IPS DF 6.9 (cell line): ENCODE data around the gene RER1.

ENCODE experiments used
- DNase-seq: peaks from one replicate; pipeline ENCODE4 v3.0.0-alpha.2; 2013; ENCODE audit warnings: low read depth, low spot score
- H3K27ac ChIP-seq: one replicate; pipeline ENCODE4 v1.5.1; 2013; ENCODE audit warnings: low read length, control low read depth
- H3K27me3 ChIP-seq: 2 replicates; pipeline ENCODE4 v1.6.1; 2013; ENCODE audit warnings: mild to moderate bottlenecking, low read length; ENCODE audit not compliant: control insufficient read depth, insufficient read depth
- H3K36me3 ChIP-seq: 2 replicates; pipeline ENCODE4 v1.6.1; 2013; ENCODE audit warnings: low read length; ENCODE audit not compliant: control insufficient read depth, insufficient read depth
- H3K4me1 ChIP-seq: 2 replicates; pipeline ENCODE4 v1.6.1; 2013; ENCODE audit warnings: low read length; ENCODE audit not compliant: control insufficient read depth, insufficient read depth
- H3K4me3 ChIP-seq: 2 replicates; pipeline ENCODE4 v1.5.1; 2013; ENCODE audit warnings: mild to moderate bottlenecking, low read length
- H3K9me3 ChIP-seq: 2 replicates; pipeline ENCODE4 v1.6.1; 2013; ENCODE audit warnings: low read length, inconsistent platforms; ENCODE audit not compliant: control insufficient read depth, insufficient read depth
- WGBS: extraction: QIAGEN DNeasy Blood & Tissue Kit; methylation state at CpG from one replicate; pipeline ENCODE4 v1.1.7; 2013; ENCODE audit warnings: mixed read lengths, missing lambda C conversion rate; ENCODE audit not compliant: insufficient read length, insufficient coverage; 5-methylcytosine and 5-hydroxymethylcytosine counted together

Gene RER1

DNA sequence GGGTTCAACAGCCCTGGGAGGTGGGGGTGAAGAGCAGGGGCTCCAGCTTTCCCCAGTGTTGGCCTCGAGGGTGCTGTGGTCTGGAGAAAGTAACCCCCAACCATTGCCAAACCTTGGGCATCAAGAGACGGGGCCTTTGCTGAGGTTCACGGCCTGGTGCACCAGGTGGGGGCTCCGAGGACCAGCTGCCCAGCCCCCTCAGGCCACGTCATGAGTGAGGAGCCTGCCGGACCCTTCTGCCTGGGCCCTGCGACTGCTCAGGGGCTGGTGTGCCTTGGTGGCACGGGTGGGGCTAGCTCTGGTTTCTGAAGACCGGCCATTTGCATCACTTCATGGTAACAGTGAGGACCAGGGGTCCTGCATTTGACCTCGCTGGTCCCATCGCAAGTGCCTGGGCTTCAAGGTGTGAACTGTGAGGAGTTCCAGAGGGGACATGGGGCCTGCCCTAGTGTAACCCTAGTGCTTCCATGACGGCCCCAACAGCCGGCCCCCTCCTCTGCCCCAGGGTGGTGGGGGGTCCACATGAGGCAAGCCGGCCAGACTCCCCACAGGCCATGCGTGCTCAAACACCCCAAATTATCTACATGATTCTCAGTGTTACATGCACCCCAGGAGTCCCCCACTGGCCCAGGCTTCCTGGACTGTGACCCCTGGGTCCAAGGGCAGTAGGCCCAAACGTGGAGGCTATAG, 13.7 kb upstream of the RER1 start:
- H3K27me3 ChIP-seq = no peaks in the 10 kb centered on the region
- H3K27ac ChIP-seq = no peak overlapping the region
- WGBS = no CpG with 5 or more reads among the region's 16 CpGs
- DNase-seq = no peak
- no peaks in the 10 kb centered on the region; the same call in 1 of the 2 replicates for H3K36me3 ChIP-seq
- H3K9me3 ChIP-seq = no peaks in the 10 kb centered on the region
- no peak overlapping the region for H3K4me3 ChIP-seq
- no peaks in the 10 kb centered on the region for H3K4me1 ChIP-seq

DNA sequence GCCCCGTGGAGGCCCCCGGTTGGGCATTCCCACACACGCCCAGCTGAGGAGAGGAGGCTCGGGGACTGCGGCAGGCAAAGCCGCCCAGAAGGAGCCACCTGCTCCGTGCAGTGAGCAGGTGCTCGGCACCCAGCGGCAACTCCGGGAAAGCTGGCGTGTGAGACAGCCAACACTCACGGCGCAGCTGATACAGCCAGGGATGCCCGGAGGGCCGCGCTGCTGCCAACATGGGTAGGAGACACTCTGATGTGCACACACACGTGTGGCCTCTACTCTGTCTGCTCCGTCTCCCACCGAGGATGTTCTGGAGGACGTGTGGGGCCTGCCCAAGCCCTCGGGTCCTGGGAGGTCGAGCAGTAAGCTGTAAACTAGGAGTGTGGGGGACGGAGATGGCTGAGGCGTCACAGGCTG, 13.2 kb upstream of the RER1 start:
- no peaks in the 10 kb centered on the region for H3K4me1 ChIP-seq
- no peaks in the 10 kb centered on the region; the same call in 1 of the 2 replicates for H3K36me3 ChIP-seq
- H3K27ac ChIP-seq = no peak overlapping the region
- H3K4me3 ChIP-seq = no peak overlapping the region
- no CpG with 5 or more reads among the region's 24 CpGs for WGBS
- H3K9me3 ChIP-seq = no peaks in the 10 kb centered on the region
- no peaks in the 10 kb centered on the region for H3K27me3 ChIP-seq
- DNase-seq = no peak

DNA sequence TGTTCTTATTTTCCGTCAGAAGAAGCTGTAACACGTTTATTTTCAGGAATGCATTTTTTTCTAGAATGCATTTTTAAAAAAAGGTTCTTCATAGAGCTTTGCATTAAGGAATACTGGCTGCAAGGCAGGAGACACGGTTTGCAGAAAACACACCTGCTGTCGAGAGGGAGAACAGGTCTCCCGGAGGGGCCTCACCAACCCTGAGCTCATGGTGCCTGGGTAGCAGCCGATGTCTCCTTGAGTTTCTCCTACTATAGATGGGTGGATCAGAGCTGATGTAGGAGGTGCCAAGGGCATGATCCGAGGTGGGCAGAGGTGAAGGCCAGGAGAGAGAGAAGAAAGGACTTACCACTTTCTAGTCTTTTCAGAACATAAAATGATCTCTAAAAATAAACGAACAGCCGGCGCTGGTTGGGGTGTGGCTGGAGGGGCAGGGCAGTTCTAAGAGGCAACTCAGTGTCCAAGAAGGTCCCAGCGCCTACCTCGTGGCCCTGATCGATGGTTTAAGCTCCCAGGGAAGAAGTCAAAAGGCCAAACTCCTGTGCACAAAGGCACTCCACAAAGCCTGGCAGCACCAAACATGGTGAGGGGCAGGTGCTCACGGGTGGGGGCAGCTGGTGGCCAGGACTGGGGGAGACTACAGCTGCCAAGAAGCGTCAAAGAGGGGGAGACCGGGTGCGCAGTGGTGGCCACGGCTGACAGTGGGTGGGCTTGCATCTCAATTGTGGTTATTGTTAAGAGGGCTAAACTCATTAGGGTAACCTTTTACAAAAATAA, 12.5 kb upstream of the RER1 start:
- DNase-seq = no peak
- Histone ChIP-seq H3K4me3 (no peak overlapping the region), H3K36me3 (no peaks in the 10 kb centered on the region; the same call in 1 of the 2 replicates), H3K27ac (no peak overlapping the region), H3K27me3 (no peaks in the 10 kb centered on the region), H3K9me3 (no peaks in the 10 kb centered on the region), H3K4me1 (no peaks in the 10 kb centered on the region)
- no CpG with 5 or more reads among the region's 18 CpGs for WGBS

DNA sequence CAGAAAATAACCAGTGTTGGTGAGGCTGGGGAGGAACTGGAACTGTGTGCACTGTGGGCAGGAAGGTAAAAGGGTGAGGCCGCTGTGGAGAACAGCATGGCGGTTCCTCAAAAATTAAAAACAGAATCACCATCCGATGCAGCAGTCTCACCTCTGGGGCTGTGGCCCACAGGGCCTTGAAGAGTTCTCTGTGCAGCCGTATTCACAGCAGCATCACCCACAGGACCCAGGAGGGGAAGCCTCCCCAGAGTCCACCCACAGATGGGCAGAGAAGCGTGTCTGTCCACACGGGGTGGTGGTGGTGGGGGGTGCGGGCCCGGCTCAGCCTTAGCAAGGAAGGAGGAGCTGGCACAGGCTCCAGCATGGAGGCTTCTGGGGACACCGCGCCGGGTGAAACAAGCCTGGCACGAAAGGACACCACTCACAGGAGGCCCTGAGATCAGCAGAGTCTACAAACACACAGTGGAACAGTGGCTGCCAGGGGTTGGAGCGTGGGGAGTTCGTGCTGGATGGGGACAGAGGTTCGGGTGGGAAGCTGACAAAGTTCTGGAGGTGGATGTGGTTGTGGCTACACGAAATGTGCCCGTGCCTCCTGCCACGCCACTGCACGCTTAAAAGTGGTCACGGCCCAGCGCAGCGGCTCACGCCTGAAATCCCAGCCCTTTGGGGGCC, 11.8 kb upstream of the RER1 start:
- no peak for DNase-seq
- Histone ChIP-seq H3K9me3 (no peaks in the 10 kb centered on the region), H3K4me3 (no peak overlapping the region), H3K4me1 (no peaks in the 10 kb centered on the region), H3K36me3 (no peaks in the 10 kb centered on the region; the same call in 1 of the 2 replicates), H3K27ac (no peak overlapping the region), H3K27me3 (no peaks in the 10 kb centered on the region)
- no CpG with 5 or more reads among the region's 23 CpGs for WGBS

DNA sequence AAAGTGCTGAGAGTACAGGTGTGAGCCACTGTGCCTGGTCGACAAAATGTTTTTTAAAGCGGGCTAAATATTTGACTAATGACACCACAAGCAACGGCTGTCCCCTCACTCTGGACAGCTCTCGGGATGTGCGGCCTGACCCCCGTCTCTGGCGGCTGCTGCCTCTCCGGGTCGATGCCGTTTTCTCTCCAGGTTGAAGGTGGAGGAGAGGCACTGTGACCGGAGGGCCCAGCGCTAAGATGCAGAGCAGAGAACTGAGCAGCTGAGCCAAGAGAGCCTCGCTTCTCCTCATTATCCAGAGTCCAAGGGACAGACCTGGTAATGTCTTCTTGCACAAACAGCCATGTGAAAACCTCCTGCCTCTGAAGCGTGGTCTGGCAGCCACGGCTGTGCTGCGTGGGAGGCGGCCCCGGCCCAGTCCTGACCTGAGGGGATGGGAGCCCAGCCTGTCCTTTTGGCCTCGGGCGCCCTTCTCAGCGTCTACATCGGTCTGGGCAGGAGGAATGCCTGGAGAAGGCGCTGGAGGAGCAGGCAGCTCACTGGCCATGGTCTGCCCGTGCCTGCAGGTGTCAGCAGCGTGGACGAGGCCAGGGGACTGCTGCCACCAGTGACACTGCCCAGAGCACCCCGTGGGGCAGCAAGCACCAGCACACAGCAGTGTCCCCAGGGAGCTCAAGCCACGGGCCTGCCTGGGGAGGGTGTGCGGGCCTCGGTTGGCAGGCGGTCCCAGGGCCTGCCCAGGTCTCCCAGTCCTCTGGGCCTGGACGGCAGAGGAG, 10.6 kb upstream of the RER1 start:
- H3K27ac ChIP-seq = no peak overlapping the region
- no CpG with 5 or more reads among the region's 32 CpGs for WGBS
- H3K36me3 ChIP-seq = no peaks in the 10 kb centered on the region; the same call in 1 of the 2 replicates
- H3K4me3 ChIP-seq = no peak overlapping the region
- no peaks in the 10 kb centered on the region for H3K9me3 ChIP-seq
- H3K4me1 ChIP-seq = no peaks in the 10 kb centered on the region
- H3K27me3 ChIP-seq = no peaks in the 10 kb centered on the region
- no peak for DNase-seq

DNA sequence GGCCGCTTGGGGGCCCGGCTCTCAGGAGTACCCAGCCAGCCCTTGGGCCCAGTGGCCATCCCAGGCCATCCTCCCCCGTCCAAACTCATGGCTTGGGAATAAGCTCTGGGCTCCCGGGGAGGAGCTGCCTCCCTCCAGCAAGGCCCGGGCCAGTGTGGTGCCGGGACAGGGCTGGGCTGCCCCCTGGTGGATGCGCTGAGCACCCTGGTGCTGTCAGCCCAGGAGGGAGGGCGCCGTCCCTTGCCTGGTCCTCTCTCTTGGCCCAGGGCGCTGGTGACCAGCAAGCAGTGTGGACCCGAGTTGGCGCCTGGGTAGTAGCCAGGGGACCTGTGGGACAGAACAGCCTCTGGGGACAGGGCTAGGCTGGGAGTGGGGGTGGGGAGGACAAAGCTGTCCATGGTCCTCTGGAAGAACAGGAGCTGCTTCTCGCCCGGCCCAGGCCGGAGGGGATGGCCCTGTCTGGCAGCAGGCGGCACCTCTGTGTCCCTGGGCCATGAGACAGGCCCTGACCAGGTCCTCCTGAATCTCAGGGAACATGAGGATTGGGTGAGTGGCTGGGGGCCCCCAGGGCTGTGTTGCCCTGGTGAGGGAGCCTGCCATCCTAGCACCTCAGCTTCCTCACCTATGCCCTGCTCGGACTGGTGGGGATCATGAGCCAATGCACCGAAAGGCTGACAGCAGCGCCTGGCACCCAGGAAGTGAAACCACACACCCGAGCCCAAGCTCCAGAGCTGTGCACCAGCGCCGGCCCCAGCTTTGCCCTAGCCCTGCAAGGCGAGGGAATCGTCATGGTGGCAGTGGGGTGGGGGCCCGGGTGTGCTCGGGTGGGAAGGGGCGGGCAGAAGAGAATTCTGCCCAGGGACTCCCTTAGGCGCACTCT, 9.7 kb upstream of the RER1 start:
- H3K27ac ChIP-seq = no peak overlapping the region
- peak; percentile 54 for DNase-seq
- no CpG with 5 or more reads among the region's 28 CpGs for WGBS
- no peaks in the 10 kb centered on the region for H3K9me3 ChIP-seq
- no peaks in the 10 kb centered on the region; the same call in 1 of the 2 replicates for H3K36me3 ChIP-seq
- no peaks in the 10 kb centered on the region for H3K27me3 ChIP-seq
- H3K4me3 ChIP-seq = no peak overlapping the region
- no peaks in the 10 kb centered on the region for H3K4me1 ChIP-seq

DNA sequence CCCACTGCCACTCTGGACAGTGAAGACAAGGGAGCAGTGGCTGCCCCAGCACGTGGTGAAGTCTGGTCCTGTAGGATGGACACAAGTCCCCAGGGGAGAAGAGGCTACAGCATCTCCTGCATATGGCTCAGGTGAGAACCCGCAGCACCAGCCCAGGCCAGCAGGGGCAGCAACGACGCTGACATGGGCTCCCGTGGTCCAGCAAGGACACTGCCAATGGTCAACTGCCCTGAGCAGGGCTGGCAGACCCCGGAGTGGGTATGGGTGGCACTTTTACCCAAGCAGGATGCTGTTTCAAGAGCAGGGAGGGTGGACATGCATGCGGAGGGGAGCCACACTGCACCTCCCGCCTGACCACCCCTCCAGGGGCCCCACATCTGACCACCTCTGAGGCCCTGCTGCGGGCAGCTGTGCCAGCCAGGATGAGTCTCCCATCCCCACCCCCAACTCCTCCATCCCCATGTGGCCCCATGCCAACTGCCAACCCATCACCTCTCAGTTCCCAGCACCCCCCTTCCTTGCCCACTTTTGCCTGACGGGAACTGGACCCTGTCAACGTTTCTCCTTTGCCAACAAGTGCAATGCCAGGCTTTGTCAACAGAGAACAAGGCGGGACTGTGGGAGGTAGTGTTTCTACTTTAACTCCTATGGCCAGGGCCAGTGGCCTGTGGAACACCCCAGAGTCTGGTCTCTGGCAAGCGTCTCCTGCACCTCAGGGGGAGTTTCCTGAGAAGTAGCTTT, 8.8 kb upstream of the RER1 start:
- DNase-seq = peak; percentile 37
- no CpG with 5 or more reads among the region's 13 CpGs for WGBS

DNA sequence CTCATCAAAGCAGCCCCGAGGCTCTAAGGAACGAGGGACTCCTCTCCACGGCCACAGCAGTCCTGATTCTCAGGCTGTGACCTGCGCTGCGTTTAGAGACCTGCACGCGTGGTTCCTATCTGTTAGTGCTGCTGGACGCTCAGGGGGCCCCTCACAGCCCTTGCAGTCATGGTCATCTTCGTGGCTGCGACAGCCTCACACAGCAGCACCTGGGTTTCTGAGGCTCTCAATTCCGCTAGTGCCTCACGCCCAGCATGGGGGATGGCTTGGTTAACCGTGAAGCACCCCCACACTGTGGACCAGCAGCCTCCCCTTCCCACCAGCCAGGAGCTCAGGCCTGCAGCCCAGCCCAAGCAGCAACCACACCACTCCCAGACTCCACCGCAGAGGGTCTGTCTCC, 8.1 kb upstream of the RER1 start:
- no peaks in the 10 kb centered on the region for H3K9me3 ChIP-seq
- H3K27me3 ChIP-seq = no peaks in the 10 kb centered on the region
- no peak overlapping the region for H3K4me3 ChIP-seq
- no CpG with 5 or more reads among the region's 14 CpGs for WGBS
- peaks cover 3% of the 10 kb centered on the region for H3K36me3 ChIP-seq
- no peaks in the 10 kb centered on the region for H3K4me1 ChIP-seq
- DNase-seq = no peak
- no peak overlapping the region for H3K27ac ChIP-seq

More for the DNA sequence above, 8.8 kb upstream of the RER1 start:
- Histone ChIP-seq H3K27ac (no peak overlapping the region), H3K36me3 (peaks cover 3% of the 10 kb centered on the region), H3K9me3 (no peaks in the 10 kb centered on the region), H3K4me3 (no peak overlapping the region), H3K27me3 (no peaks in the 10 kb centered on the region), H3K4me1 (no peaks in the 10 kb centered on the region)
